OCI-LY7 (cell line): ENCODE results near the gene FBXL17.

ENCODE experiments used
- EZH2phosphoT487 ChIP-seq: fragments of 200-600 bp; sonication (generic); IDR thresholded peaks from 2 replicates; pipeline ENCODE4 v1.6.1; 2018; ENCODE audit warnings: low read depth, borderline replicate concordance, mild to moderate bottlenecking, mixed run types, antibody characterized with exemption, low read length, moderate library complexity, mixed read lengths
- TF ChIP-seq, protein P1 (sequence below): fragments of 200-600 bp; sonication (generic); conservative IDR thresholded peaks from 2 replicates; pipeline ENCODE4 v1.5.1; 2014; ENCODE audit warnings: mild to moderate bottlenecking, antibody characterized with exemption, low read length, moderate library complexity, mixed read lengths

- TF ChIP-seq, protein P1, sequence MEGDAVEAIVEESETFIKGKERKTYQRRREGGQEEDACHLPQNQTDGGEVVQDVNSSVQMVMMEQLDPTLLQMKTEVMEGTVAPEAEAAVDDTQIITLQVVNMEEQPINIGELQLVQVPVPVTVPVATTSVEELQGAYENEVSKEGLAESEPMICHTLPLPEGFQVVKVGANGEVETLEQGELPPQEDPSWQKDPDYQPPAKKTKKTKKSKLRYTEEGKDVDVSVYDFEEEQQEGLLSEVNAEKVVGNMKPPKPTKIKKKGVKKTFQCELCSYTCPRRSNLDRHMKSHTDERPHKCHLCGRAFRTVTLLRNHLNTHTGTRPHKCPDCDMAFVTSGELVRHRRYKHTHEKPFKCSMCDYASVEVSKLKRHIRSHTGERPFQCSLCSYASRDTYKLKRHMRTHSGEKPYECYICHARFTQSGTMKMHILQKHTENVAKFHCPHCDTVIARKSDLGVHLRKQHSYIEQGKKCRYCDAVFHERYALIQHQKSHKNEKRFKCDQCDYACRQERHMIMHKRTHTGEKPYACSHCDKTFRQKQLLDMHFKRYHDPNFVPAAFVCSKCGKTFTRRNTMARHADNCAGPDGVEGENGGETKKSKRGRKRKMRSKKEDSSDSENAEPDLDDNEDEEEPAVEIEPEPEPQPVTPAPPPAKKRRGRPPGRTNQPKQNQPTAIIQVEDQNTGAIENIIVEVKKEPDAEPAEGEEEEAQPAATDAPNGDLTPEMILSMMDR, result no peak
- TF ChIP-seq EZH2phosphoT487, result no peak
Observed at GRCh38 chr5:108353087-108353486, 28.8 kb downstream of the FBXL17 start.
